Measurements from ENCODE around the gene ERCC2. TPM values are rescaled to one million over a fixed set of nuclear protein-coding genes. Genes with fewer than 3 reads are reported as not detected.

Gene ERCC2
- total RNA-seq, 3 donors from 2014 or later = 6.4 to 11.5 (median 9.5) TPM

DNA sequence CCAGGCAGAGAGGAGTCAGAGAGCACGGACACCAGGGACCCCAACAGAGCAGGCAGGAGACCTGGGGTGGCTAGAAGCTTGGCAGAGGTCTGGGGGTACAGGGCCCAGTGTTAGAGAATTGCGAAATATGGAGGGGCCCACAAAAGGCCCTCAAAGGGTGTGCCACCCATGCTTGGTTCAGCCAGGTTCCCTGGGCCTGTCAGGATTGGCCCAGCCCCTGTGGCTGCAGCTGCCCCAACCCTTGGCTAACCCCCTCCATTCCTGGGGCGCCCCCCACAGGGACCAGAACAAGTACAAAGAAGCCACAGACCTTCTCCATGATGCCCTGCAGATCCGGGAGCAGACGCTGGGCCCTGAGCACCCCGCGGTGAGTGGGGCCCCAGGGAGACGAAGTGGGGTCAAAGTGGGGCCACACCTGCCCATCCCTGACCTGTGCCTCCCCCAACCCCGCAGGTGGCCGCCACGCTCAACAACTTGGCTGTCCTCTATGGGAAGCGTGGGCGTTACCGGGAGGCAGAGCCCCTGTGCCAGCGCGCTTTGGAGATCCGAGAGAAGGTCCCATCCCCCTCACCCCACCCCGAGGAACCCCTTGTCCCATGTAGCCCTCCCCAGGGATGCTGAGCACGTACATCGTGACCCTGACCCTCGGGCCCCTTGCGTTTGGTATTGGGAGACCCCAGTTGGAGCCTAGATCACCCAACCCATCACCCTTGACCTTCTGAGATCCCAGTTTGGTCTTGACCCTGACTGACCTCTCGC is 21.8 kb downstream of the ERCC2 start:
- no peaks in the 10 kb centered on the region for H3K27me3 ChIP-seq
- no peaks in the 10 kb centered on the region for H3K4me1 ChIP-seq
- H3K27ac ChIP-seq = no peak overlapping the region
- TF ChIP-seq, protein P1, sequence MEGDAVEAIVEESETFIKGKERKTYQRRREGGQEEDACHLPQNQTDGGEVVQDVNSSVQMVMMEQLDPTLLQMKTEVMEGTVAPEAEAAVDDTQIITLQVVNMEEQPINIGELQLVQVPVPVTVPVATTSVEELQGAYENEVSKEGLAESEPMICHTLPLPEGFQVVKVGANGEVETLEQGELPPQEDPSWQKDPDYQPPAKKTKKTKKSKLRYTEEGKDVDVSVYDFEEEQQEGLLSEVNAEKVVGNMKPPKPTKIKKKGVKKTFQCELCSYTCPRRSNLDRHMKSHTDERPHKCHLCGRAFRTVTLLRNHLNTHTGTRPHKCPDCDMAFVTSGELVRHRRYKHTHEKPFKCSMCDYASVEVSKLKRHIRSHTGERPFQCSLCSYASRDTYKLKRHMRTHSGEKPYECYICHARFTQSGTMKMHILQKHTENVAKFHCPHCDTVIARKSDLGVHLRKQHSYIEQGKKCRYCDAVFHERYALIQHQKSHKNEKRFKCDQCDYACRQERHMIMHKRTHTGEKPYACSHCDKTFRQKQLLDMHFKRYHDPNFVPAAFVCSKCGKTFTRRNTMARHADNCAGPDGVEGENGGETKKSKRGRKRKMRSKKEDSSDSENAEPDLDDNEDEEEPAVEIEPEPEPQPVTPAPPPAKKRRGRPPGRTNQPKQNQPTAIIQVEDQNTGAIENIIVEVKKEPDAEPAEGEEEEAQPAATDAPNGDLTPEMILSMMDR (IDR thresholded peaks at IDR 0.05) = no peak
- no peak for TF ChIP-seq POLR2A (IDR thresholded peaks at IDR 0.05)
- TF ChIP-seq POLR2AphosphoS5 (IDR thresholded peaks at IDR 0.05) = no peak
- H3K36me3 ChIP-seq = no peaks in the 10 kb centered on the region
- intact Hi-C loops (cut with DNase I; ENCODE audit: low total_unique reads) = no loop called here
- H3K9me3 ChIP-seq = no peaks in the 10 kb centered on the region
- H3K4me3 ChIP-seq = no peak overlapping the region
- no peak for DNase-seq (ENCODE audit: low spot score in 2 of 2)

- Histone ChIP-seq H3K27me3 (no peaks in the 10 kb centered on the region), H3K36me3 (no peaks in the 10 kb centered on the region), H3K4me3 (no peak overlapping the region), H3K27ac (no peak overlapping the region), H3K4me1 (no peaks in the 10 kb centered on the region), H3K9me3 (no peaks in the 10 kb centered on the region)
- DNase-seq (ENCODE audit: low spot score in 2 of 2) = no peak
- intact Hi-C loops (cut with DNase I; ENCODE audit: low total_unique reads) = no loop called here
- TF ChIP-seq POLR2A (IDR thresholded peaks at IDR 0.05) = no peak
- TF ChIP-seq, protein P1 (IDR thresholded peaks at IDR 0.05) = no peak
- TF ChIP-seq POLR2AphosphoS5 (IDR thresholded peaks at IDR 0.05) = no peak
Measured at GRCh38 chr19:45347570-45348366, 22.6 kb downstream of the ERCC2 start.

- no peak for DNase-seq (ENCODE audit: low spot score in 2 of 2)
- no peak overlapping the region for H3K27ac ChIP-seq
- H3K4me1 ChIP-seq = no peaks in the 10 kb centered on the region
- H3K36me3 ChIP-seq = no peaks in the 10 kb centered on the region
- no peaks in the 10 kb centered on the region for H3K27me3 ChIP-seq
- intact Hi-C loops (cut with DNase I; ENCODE audit: low total_unique reads) = no loop called here
- TF ChIP-seq POLR2AphosphoS5 (IDR thresholded peaks at IDR 0.05) (no peak), POLR2A (IDR thresholded peaks at IDR 0.05) (no peak)
- TF ChIP-seq, protein P1 (IDR thresholded peaks at IDR 0.05) = no peak
- no peak overlapping the region for H3K4me3 ChIP-seq
- H3K9me3 ChIP-seq = no peaks in the 10 kb centered on the region
Measured at GRCh38 chr19:45346449-45346848, 23.9 kb downstream of the ERCC2 start.

DNA sequence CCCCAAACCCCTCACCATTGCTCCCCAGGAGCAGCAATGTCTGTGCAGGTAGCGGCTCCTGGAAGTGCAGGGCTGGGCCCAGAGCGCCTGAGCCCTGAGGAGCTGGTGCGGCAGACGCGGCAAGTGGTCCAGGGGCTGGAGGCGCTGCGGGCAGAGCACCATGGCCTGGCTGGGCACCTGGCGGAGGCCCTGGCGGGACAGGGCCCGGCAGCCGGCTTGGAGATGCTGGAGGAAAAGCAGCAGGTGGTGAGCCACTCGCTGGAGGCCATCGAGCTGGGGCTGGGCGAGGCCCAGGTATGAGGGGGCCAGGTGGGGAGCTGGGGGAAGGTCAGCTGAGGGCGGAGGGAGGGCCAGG is 24.9 kb downstream of the ERCC2 start:
- TF ChIP-seq POLR2A (IDR thresholded peaks at IDR 0.05) (no peak), POLR2AphosphoS5 (IDR thresholded peaks at IDR 0.05) (no peak)
- TF ChIP-seq, protein P1 (IDR thresholded peaks at IDR 0.05) = no peak
- H3K27ac ChIP-seq = no peak overlapping the region
- H3K4me3 ChIP-seq = no peak overlapping the region
- no peak for DNase-seq (ENCODE audit: low spot score in 2 of 2)
- H3K36me3 ChIP-seq = no peaks in the 10 kb centered on the region
- no peaks in the 10 kb centered on the region for H3K9me3 ChIP-seq
- intact Hi-C loops (cut with DNase I; ENCODE audit: low total_unique reads) = no loop called here
- H3K4me1 ChIP-seq = no peaks in the 10 kb centered on the region
- peaks cover 0 to 7% of the 10 kb centered on the region in 2 donors for H3K27me3 ChIP-seq
